D341Med (cell line): Measurements from ENCODE around the gene PLA2R1.

ENCODE experiments used
- DNase-seq: peaks from one replicate; pipeline ENCODE4 v3.0.0; 2012; ENCODE audit warnings: low spot score

PLA2R1 gene

DNA sequence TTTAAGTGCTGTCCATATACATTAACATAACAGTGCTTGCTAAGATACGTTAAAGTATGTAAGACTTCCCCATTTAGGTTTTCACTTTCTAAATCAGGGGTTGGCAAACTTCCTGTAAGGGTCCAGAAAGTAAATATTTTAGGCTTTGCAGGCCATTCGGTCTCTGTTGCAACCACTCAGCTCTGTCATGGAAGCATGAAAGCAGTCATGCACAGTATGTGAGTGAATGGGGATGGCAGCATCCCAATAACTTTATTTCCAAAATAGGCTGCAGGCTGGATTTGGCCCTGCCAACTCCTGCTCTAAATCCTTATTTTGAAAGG lies 128.7 kb downstream of the PLA2R1 start:
- no peak for DNase-seq

DNA sequence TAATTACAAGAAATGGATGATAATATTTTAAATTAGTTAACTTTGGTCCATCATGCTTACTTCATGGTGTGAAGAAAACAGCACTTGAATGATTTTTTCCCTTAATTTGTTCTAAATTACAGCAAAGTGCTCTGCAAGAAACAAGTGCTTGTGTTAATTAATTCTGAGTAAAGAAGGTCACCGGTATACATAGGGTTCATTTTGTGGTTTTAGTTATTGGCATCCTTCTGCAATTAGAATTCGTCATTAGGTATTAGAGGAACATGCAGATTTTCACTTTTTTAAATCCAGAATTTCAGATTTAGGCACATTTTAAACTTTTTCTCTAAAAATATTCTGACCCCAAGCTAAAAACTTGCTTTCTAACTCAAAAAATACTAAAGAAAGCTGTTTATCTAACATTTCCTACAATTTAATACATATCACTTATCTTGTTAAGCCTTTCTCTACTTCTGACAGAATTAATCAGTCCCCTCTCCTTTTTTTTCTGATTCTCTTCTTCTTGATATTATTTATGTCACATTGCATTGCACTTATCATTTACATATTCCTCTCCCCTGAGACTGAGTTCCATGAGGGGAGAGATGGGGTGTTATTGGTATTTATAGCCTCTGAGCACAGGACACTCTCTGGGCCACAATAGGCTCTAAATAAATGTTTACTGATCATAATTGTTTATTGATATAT lies 129.2 kb downstream of the PLA2R1 start:
- DNase-seq: no peak

DNA sequence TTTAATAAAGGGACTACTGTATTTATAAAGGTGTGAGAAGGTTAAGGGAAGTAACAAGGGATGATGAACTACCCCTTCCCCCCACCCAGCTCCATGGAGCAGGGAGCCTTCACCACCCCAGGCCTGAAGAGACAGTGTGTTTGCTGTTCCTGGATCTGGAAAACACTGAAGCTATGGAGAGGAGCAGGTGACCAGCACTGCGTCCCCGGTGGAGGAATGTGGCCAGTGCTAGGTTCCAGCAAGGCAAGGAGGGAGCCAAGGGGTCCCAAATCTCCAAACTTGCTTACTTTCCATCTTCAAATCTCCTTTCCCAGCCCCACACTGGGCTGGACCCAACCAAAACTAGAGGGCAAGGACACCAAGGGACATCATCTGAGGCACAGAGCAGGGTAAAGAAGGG lies 135.7 kb downstream of the PLA2R1 start:
- no peak for DNase-seq

DNA sequence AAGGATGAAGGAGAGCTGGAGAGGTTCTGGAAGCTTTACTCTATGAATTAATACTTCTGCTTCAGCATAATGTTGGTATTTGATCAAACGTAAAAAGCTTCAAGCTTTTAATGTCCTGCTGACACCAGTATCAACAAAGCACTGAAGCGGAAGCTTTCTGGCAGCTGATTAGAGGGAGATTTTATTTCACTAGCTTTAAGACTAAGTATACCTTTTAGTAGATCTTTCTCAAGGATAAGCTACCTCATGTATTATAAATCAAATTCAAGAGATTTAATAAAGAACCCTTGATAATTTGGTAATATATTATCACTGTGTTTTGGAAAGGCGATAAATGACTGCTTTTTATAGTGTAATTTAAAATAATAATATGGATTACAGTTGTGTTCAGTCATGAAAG lies 136.4 kb downstream of the PLA2R1 start:
- no peak for DNase-seq

DNA sequence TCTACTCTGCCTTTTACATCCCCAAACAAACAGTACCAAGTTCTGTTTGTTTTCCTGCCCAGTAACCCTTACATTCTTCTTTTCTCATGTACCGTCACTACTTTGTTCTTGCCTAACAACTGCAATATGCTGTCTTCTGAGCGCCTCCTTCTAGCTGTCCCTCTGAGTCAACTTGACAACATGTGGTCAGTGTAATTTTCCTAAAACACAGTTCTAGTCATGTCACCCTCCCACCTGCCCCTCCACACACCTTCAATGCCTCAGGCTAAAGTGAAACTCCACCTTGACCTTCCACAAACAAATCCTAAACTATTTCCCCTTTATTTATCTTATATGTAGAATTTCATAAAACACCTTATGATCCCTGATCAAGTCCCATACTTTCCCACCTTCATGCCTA lies 139.9 kb downstream of the PLA2R1 start:
- no peak for DNase-seq

DNA sequence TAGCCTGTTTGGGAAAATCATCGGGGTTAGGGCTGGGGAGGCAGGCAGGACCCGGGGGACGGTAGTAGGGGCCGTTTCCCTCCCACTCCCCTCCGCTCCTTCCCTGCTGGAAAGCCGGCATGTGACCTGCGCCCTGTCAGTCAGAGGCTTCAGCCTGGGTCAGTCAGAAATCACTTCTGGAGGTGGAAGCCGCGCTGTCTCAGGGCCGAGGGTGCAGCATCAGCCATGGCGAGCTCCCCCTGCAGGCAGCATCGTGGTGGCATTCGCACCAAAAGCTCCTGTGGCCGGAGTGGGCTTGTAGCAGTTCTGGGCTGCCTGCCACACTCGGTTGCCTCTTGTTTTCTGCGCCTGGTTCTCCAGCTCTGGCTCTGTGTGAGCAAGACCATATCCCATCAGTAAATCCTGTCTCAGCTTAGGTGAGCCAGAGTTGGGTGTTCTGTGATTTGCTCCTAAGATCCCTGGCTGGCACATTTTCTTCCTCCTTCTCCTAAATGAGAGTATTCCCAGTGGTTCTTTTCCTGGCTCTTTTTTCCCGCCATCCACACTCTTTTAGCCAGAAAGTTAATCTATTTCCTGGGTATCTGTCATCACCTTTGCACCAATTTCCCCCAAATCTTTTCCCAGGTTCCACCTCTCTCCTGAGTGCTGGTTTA lies 140.5 kb downstream of the PLA2R1 start:
- peak; percentile 79 for DNase-seq

DNA sequence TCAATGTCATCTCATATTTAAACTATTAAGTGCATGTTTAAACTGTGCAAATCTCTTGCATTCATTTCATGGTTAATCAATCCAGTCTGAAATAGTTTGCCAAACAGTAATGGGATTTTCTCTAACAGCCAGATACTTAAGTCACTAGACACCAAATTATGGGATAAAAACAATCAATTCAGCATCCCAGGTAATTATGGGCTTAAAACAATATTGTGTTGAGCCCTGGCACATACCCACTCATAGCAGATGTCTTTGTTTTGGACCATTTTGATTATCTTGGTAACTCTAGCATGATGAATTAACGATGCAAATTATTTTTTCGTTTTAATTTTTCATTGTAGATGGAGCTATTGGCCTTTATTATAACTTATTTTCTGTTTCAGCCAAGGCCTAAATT lies 145.9 kb downstream of the PLA2R1 start:
- DNase-seq: peak; percentile 46

DNA sequence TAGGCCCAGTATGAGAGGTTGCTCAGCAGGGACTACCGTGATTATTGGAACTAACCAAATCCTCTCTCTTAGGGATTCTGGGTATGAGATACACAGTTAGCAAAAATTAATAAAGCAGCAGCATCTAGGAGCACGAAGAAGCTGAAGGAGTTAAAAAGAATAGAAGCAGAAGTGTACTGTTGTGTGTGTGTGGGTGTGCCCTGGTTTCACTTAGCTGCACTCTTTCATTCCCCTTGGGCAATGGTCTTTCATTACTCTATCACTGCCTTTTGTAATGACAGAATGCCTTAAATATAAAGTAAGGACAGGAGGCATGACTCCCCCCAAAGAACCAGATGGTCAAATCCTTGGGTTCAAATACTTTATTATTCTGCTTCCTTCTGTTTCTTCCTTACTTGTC lies 148.5 kb downstream of the PLA2R1 start:
- no peak for DNase-seq

DNA sequence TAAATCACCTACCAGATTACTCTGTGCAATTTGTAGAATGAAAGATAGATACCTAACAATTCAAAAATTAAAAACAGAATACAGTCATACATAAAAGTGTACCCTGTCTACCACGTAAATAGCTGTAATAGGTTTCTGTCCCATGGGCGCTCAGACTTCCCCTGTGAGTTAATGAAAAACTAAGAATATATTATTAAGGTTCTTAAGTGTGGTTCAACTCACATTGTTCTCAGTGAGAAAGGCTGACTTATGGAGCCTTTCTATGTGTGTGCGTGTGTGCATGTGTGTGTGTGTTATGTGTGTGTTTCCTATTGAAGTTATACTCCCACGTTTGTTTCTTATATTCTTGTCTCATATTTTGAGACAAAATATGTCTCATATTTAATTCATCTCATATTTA lies 149.8 kb downstream of the PLA2R1 start:
- no peak for DNase-seq

DNA sequence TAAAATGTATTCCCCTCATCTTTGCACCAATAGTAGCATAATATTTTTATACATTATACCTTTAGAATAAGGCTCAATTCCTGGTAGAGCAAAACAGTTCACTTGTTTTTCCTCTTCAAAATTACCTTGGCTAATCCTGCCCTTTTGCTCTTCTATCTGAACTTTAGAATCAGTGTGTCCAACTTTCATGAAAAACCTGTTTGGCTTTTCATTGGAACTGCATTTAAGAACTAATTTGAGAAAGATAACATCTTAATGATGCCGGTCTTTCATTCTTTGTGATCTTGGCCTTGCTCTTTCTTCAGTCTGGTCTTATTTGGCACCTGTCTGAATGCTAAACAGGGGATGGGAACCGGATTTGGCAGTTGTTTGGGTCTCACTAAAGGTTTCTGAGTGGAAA lies 151.5 kb downstream of the PLA2R1 start:
- DNase-seq: no peak

DNA sequence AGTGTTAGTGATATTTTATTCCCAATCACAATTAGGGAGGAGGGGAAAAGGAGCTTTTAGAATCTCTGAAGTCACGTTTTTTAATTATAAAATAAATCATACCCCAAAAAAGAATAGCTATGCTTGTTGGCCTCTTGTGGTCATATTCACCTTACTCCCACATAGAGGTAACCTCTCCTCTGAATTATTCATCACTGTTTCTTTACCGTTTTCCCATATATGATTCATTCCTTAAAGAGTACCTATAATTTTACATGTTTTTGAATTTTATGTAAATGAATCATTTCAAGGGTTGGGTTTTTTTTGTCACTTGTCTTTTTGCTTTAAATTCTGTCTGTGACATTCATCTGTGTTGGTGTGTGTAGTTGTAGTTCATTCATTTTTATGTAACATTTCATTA lies 153.8 kb downstream of the PLA2R1 start:
- no peak for DNase-seq

DNA sequence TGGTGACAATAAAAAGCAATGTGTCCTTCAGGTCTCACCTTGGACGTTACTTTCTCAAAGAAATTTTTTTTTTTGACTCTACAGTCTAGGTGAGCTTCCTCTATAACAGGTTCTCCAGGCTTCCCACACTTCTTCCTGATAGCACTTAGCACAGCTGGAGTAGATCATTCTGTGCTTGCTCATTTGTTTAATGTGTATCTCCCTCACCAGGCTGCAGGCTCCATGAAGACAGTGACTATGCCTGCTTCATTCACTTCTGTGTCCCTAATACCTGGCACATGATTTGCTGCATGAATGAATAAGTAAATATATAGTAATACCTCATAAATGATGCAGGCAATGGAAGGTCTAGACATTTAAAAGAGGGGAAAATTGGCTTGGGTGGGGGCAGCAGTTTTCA lies 154.5 kb downstream of the PLA2R1 start:
- no peak for DNase-seq

DNA sequence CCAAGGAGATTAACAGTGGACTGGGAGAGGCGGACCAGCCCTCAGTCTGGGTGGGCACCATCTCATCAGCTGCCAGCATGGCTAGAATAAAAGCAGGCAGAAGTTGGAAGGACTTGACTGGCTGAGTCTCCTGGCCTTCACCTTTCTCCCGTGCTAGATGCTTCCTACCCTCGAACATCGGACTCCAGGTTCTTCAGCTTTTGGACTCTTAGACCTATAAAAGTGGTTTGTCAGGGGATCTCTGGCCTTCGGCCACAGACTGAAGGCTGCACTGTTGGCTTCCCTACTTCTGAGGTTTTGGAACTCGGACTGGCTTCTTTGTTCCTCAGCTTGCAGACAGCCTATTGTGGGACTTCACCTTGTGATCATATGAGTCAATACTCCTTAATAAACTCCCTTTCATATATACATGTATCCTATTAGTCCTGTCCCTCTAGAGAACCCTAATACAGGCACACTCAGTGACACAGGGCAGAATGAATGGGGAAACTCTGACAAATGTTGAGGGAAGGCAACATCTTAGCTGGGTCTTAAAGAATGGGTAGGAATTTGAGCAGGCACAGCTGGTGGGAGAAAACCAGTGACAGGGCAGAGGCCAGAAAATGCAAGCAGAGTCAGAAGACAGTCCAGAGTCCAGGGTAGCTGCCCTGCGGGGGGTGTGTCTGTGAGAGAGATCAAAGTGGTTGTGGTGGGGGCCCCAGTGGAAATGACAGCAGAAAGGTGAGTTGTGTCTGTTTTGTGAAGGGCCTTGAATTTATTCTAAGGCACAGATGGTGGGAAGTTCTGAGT lies 156.3 kb downstream of the PLA2R1 start:
- no peak for DNase-seq

DNA sequence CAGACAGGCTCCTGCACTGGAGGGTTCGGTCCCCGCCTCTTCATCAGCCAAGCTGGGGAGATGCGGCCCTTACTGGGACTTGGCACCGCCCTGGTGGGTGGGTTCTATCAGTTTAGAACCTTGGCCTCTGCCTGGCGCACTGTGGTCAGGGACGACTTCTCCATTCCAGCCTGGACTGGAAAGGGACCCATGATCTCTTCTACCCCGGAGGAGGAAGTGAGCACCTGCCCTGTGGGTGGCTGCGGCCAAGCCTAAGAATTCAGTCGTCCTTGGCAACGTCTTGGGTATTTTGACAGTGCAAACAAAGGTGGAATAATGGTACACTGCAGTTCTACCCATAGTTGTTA lies 157.5 kb downstream of the PLA2R1 start:
- DNase-seq: no peak

DNA sequence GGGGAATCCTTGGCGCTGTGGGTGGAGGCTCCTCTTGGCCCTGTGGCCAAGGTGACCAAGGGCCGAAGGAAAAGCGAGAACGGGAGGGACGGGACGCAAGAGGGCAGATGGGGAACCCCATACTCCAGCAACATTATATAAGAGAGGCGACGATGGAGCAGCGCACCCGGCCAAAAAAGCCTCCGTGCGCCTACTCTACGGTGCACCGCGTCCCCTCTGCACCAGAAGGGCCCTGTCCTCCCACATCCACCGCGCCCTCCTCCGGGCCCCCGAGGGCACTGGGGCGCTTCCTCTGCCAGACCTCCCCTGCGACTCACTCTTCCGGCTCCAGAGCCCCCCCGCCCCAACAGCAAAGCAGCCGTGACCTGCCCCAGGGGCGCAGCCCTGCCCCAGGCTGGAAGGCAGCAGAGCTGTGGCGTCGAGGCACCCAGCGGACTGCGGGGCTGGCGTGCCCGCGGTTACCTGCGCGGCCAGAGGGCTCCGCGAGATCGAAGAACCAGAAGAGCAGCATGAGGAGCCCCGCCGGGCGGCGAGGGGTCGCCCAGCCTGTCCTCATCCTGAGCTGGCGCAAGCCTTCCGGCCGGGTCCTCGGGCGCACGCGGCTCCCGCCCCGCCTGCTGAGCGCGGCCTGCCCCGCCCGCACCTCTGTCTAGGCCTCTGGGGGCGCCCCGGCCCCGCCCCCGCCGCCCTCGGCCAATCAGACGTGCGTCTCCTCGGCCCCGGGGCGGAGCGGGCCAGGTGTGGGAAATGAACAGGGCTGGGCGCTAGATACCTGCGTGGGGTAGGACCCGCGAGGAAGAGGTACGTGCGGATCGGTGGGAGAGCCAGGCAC lies 158.1 kb downstream of the PLA2R1 start, which contains the start of gene LY75:
TSS of gene LY75 (minus strand) at position 630 of the 832 bp plus-strand sequence.
- DNase-seq: no peak

DNA sequence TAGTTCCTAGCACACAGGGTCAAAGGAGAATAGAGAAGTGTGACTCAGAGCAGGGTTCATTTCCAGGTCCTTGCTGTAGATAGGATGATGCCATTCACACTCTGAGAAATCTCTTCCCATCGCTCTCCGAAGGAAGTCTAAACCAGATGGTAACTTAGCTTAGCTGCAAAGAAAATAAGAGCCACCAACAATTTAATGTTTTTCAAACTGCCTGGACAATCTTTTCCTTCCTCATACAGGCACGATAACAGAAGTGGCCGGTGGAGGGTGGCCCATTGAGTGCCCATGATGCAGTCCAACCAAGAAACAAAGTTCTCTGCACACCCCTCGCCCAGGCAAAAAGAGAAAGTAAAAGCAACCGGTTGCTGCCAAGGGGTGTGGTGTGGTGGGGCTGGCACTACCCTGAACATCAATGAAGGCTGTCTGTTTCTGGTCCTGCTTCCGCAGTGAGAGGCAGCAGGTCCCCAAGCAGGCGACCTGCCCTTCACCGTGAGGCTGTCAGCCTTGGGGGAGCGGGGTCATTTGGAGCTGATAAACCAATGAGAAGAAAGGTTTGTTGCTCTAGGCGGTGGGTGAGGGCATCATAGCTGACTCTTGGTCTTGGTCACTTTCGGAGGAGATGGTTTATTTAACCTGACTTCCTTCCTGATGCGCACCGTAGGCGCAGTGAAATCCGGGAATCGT lies 158.8 kb downstream of the PLA2R1 start:
- DNase-seq: no peak

DNA sequence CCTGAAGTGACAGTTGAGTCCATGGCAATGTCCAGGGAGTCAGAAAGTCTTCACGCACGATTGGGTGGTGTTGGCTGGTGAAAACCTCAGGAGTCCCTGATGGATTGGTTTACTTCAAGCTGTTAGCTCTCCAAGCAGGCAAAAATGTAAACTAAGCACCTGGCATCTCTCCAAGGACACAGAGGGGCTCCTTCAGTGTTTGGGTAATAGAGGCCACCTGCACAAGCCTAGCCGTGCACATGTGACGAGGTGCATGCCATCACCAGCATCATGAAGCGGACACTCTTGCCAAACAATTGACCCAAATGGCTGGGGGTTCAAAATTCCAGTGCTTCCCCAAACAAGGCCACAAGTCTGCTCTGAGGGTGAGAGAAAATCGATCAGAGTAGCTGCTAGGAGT lies 159.7 kb downstream of the PLA2R1 start:
- DNase-seq: no peak

DNA sequence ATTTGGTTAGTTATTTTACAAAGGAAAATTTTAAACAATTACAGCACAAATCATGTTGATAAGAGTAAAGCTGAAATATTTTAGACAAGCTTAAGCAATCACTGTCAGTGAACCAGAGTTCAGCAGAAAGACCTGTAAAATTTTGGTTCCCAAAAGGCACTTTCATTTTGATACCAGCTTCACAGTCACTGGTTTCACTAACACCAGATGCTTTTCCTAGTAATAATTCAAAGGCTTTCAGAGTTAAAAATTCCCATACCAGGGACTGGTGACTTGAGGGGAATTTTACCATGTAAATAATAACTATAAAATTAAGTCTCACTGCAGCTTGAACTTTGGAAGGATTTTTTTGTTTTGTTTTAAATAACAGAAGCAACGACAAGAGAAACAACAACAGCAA lies 162.1 kb downstream of the PLA2R1 start:
- DNase-seq: no peak

DNA sequence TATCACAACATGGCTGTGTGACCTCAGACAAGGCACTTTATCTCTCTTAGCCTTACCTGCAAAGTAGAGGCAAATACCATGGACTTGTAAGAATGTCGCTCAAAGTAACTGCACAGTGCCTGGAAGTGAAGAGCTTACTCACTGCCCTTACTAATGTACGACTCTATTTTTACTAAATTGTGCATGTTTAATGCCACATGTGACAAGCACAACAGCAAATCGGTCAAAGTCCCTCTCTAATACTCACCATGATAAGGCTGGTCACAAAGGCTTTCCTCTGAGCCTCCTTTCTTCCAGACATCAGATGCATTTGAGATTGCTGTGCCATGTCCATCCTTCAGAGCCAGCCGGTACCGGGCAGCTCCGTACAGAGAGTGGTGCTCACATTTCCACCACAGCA lies 164.0 kb downstream of the PLA2R1 start:
- no peak for DNase-seq

DNA sequence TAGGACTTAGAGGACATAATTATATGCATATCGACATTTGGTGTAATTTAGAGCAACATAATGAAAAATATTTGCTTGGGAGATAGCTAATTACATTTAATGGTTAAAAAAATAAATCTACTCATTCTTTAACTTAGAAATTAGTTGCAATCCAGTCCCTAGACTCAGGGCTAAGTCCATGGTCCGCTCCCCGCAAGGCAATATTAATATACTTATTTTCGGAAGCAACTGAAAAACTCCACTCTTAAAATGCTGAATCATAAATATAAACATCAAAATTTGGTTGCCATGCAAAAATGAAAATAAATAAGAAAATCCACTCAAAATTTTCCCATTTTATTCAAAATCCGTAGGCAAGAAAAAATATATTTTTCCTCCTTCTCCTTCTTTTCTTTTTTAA lies 164.7 kb downstream of the PLA2R1 start:
- no peak for DNase-seq

DNA sequence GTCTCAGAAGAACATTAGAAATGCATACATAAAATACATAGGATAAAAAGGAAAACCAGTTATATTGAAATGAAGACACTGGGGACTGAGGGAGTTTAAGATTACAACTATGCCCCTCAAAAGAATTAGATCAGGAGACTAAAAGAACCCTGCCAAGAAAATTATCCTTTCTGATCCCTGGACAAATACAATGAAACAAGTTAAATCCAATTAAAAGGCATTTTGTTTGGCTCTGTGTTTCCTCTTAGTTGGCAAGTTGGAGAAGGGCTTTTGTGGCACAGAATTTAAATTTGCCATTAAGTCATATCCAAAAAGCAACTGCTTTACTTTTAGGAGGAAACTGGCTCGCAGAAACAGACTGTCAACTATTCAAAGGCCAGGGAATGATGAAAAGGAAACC lies 165.3 kb downstream of the PLA2R1 start:
- no peak for DNase-seq
